Trophoblast cell (in vitro differentiated cells and primary cell): ENCODE measurements around the gene AGMO.

Experiments used
- DNase-seq, 2 donors: peaks; one replicate each; pipeline ENCODE4 v3.0.0-alpha.2; 2016
- H2AFZ ChIP-seq: 2 replicates; pipeline ENCODE4 v1.6.1; 2013; ENCODE audit warnings: low read length, moderate library complexity, mild to moderate bottlenecking; ENCODE audit not compliant: insufficient read depth, poor library complexity
- H2AK5ac ChIP-seq: 2 replicates; pipeline ENCODE4 v1.6.1; 2013; ENCODE audit warnings: mild to moderate bottlenecking, low read length
- H2BK120ac ChIP-seq: 2 replicates; pipeline ENCODE4 v1.6.1; 2013; ENCODE audit warnings: low read length, mild to moderate bottlenecking, moderate library complexity; ENCODE audit not compliant: insufficient read depth, poor library complexity
- H2BK12ac ChIP-seq: 2 replicates; pipeline ENCODE4 v1.6.1; 2013; ENCODE audit warnings: mild to moderate bottlenecking, low read length, moderate library complexity
- H2BK5ac ChIP-seq: 2 replicates; pipeline ENCODE4 v1.6.1; 2013; ENCODE audit warnings: low read length, low read depth, moderate library complexity, mild to moderate bottlenecking; ENCODE audit not compliant: poor library complexity
- H3K14ac ChIP-seq: 2 replicates; pipeline ENCODE4 v1.6.1; 2013; ENCODE audit warnings: mild to moderate bottlenecking, low read length
- H3K18ac ChIP-seq: 2 replicates; pipeline ENCODE4 v1.6.1; 2013; ENCODE audit warnings: mild to moderate bottlenecking, low read length
- H3K23ac ChIP-seq: 2 replicates; pipeline ENCODE4 v1.6.1; 2013; ENCODE audit warnings: low read length
- H3K27ac ChIP-seq: 2 replicates; pipeline ENCODE4 v1.5.1; 2013; ENCODE audit warnings: low read depth, mild to moderate bottlenecking, inconsistent platforms, low read length, moderate library complexity
- H3K27me3 ChIP-seq: 2 replicates; pipeline ENCODE4 v1.6.1; 2013; ENCODE audit warnings: inconsistent platforms, mild to moderate bottlenecking, low read length, moderate library complexity; ENCODE audit not compliant: insufficient read depth
- H3K36me3 ChIP-seq, 2 experiments: 1 replicate in 1 of 2; 2 replicates in 1 of 2; pipeline ENCODE4 v1.6.1; 2013; ENCODE audit warnings: low read length in 2 of 2, mild to moderate bottlenecking in 2 of 2, moderate library complexity in 1 of 2; ENCODE audit not compliant: insufficient read depth in 2 of 2, control insufficient read depth in 1 of 2
- H3K4ac ChIP-seq: 2 replicates; pipeline ENCODE4 v1.6.1; 2013; ENCODE audit warnings: low read depth, mild to moderate bottlenecking, low read length, moderate library complexity
- H3K4me1 ChIP-seq, 2 experiments: 1 replicate in 1 of 2; 2 replicates in 1 of 2; pipeline ENCODE4 v1.6.1; 2013; ENCODE audit warnings: low read length in 2 of 2, mild to moderate bottlenecking in 2 of 2, moderate library complexity in 1 of 2; ENCODE audit not compliant: insufficient read depth in 2 of 2, control insufficient read depth in 1 of 2
- H3K4me2 ChIP-seq: 2 replicates; pipeline ENCODE4 v1.6.1; 2013; ENCODE audit warnings: inconsistent platforms, mild to moderate bottlenecking, low read length, moderate library complexity
- H3K4me3 ChIP-seq: 2 replicates; pipeline ENCODE4 v1.5.1; 2013; ENCODE audit warnings: mild to moderate bottlenecking, low read depth, low read length, inconsistent platforms
- H3K79me1 ChIP-seq: one replicate; pipeline ENCODE4 v1.6.1; 2013; ENCODE audit warnings: low read length
- H3K79me2 ChIP-seq: 2 replicates; pipeline ENCODE4 v1.6.1; 2013; ENCODE audit warnings: low read length, mild to moderate bottlenecking; ENCODE audit not compliant: control insufficient read depth, insufficient read depth, poor library complexity
- H3K9ac ChIP-seq: 2 replicates; pipeline ENCODE4 v1.6.1; 2013; ENCODE audit warnings: mild to moderate bottlenecking, low read length
- H3K9me3 ChIP-seq: 2 replicates; pipeline ENCODE4 v1.6.1; 2013; ENCODE audit warnings: low read depth, mild to moderate bottlenecking, control low read depth, inconsistent platforms, low read length; ENCODE audit not compliant: insufficient read depth
- H4K12ac ChIP-seq: 2 replicates; pipeline ENCODE4 v1.6.1; 2013; ENCODE audit warnings: low read depth, mild to moderate bottlenecking, low read length, moderate library complexity
- H4K8ac ChIP-seq: 2 replicates; pipeline ENCODE4 v1.6.1; 2013; ENCODE audit warnings: low read depth, mild to moderate bottlenecking, low read length, moderate library complexity
- H4K91ac ChIP-seq: one replicate; pipeline ENCODE4 v1.6.1; 2013; ENCODE audit warnings: low read depth, mild to moderate bottlenecking, low read length, moderate library complexity
- WGBS: extraction: QIAGEN DNeasy Blood & Tissue Kit; methylation state at CpG from one replicate; pipeline ENCODE4 v1.1.7; 2013; ENCODE audit warnings: missing lambda C conversion rate; ENCODE audit not compliant: insufficient read length, insufficient coverage; ENCODE audit errors: extremely low coverage; 5-methylcytosine and 5-hydroxymethylcytosine counted together

AGMO gene

GRCh38 chr7:15481132-15481531, 80.7 kb downstream of the AGMO start:
- H3K18ac ChIP-seq, result no peak overlapping the region
- H3K4ac ChIP-seq, result no peak overlapping the region
- no peak overlapping the region for H3K9ac ChIP-seq
- DNase-seq, result no peak
- no CpG with 5 or more reads among the region's 2 CpGs for WGBS
- no peak overlapping the region for H4K8ac ChIP-seq
- H3K9me3 ChIP-seq, result no peaks in the 10 kb centered on the region
- H2BK120ac ChIP-seq, result no peak overlapping the region
- no peak overlapping the region for H4K12ac ChIP-seq
- H3K23ac ChIP-seq, result no peak overlapping the region
- H3K36me3 ChIP-seq, result no peaks in the 10 kb centered on the region
- H2BK12ac ChIP-seq, result no peak overlapping the region
- no peaks in the 10 kb centered on the region for H3K79me1 ChIP-seq
- H3K27me3 ChIP-seq, result no peaks in the 10 kb centered on the region
- H3K27ac ChIP-seq, result no peak overlapping the region
- peaks cover 0 to 2% of the 10 kb centered on the region in 2 experiments for H3K4me1 ChIP-seq
- no peak overlapping the region for H3K4me2 ChIP-seq
- no peaks in the 10 kb centered on the region for H3K79me2 ChIP-seq
- no peak overlapping the region for H3K4me3 ChIP-seq
- no peak overlapping the region for H2AFZ ChIP-seq
- H2AK5ac ChIP-seq, result no peak overlapping the region
- H2BK5ac ChIP-seq, result no peak overlapping the region
- no peak overlapping the region for H3K14ac ChIP-seq
- no peak overlapping the region for H4K91ac ChIP-seq

- H3K9ac ChIP-seq, result no peak overlapping the region
- H3K18ac ChIP-seq, result no peak overlapping the region
- H3K14ac ChIP-seq, result no peak overlapping the region
- no peak overlapping the region for H3K23ac ChIP-seq
- H3K79me1 ChIP-seq, result no peaks in the 10 kb centered on the region
- H4K91ac ChIP-seq, result no peak overlapping the region
- H2BK120ac ChIP-seq, result no peak overlapping the region
- no peak overlapping the region for H2BK5ac ChIP-seq
- no peak overlapping the region for H2AFZ ChIP-seq
- H3K27me3 ChIP-seq, result no peaks in the 10 kb centered on the region
- H3K36me3 ChIP-seq, result no peaks in the 10 kb centered on the region
- H3K9me3 ChIP-seq, result no peaks in the 10 kb centered on the region
- H3K79me2 ChIP-seq, result no peaks in the 10 kb centered on the region
- H4K8ac ChIP-seq, result no peak overlapping the region
- no peak overlapping the region for H3K4me3 ChIP-seq
- H3K4ac ChIP-seq, result no peak overlapping the region
- H3K27ac ChIP-seq, result no peak overlapping the region
- peaks cover 0 to 2% of the 10 kb centered on the region in 2 experiments for H3K4me1 ChIP-seq
- H2BK12ac ChIP-seq, result no peak overlapping the region
- no CpG with 5 or more reads among the region's 4 CpGs for WGBS
- no peak overlapping the region for H4K12ac ChIP-seq
- DNase-seq, result no peak
- no peak overlapping the region for H2AK5ac ChIP-seq
- H3K4me2 ChIP-seq, result no peak overlapping the region
These were observed 83.4 kb downstream of the AGMO start for GRCh38 chr7:15478401-15478800.

GRCh38 chr7:15476531-15476918, 85.3 kb downstream of the AGMO start:
- Histone ChIP-seq H2BK5ac (no peak overlapping the region), H2AK5ac (no peak overlapping the region), H3K4me2 (no peak overlapping the region), H3K23ac (no peak overlapping the region), H2BK12ac (no peak overlapping the region), H3K4ac (no peak overlapping the region), H4K12ac (no peak overlapping the region), H2AFZ (no peak overlapping the region), H3K14ac (no peak overlapping the region), H3K27ac (no peak overlapping the region), H3K4me3 (no peak overlapping the region), H3K36me3 (no peaks in the 10 kb centered on the region), H2BK120ac (no peak overlapping the region), H3K79me2 (no peaks in the 10 kb centered on the region), H3K18ac (no peak overlapping the region), H3K4me1 (peaks cover 0 to 2% of the 10 kb centered on the region in 2 experiments), H3K79me1 (no peaks in the 10 kb centered on the region), H3K27me3 (no peaks in the 10 kb centered on the region), H3K9me3 (no peaks in the 10 kb centered on the region), H4K8ac (no peak overlapping the region), H3K9ac (no peak overlapping the region), H4K91ac (no peak overlapping the region)
- WGBS, result no CpG with 5 or more reads among the region's 3 CpGs
- no peak for DNase-seq

GRCh38 chr7:15475808-15476530, 85.8 kb downstream of the AGMO start:
- Histone ChIP-seq H3K27ac (no peak overlapping the region), H3K4me1 (peaks cover 0 to 2% of the 10 kb centered on the region in 2 experiments), H2AK5ac (no peak overlapping the region), H3K18ac (no peak overlapping the region), H3K14ac (no peak overlapping the region), H3K23ac (no peak overlapping the region), H2BK5ac (no peak overlapping the region), H2AFZ (no peak overlapping the region), H3K79me2 (no peaks in the 10 kb centered on the region), H2BK12ac (no peak overlapping the region), H3K4me2 (no peak overlapping the region), H3K9me3 (no peaks in the 10 kb centered on the region), H2BK120ac (no peak overlapping the region), H3K27me3 (no peaks in the 10 kb centered on the region), H4K12ac (no peak overlapping the region), H3K36me3 (no peaks in the 10 kb centered on the region), H3K4ac (no peak overlapping the region), H4K8ac (no peak overlapping the region), H3K79me1 (no peaks in the 10 kb centered on the region), H4K91ac (no peak overlapping the region), H3K9ac (no peak overlapping the region), H3K4me3 (no peak overlapping the region)
- no peak for DNase-seq
- WGBS, result no CpG with 5 or more reads among the region's 7 CpGs
